GM12891 (cell line): ENCODE results near the gene UBE2R2.

Source experiments
- POLR2AphosphoS5 ChIP-seq: IDR thresholded peaks from 2 replicates; pipeline ENCODE4 v1.6.1; 2011; ENCODE audit warnings: low read depth, low read length, control low read depth
- SPI1 ChIP-seq: IDR thresholded peaks from 2 replicates; pipeline ENCODE4 v1.6.1; 2011; ENCODE audit warnings: low read depth, low read length, control low read depth

- TF ChIP-seq POLR2AphosphoS5 (no peak), SPI1 (no peak)
Observed at GRCh38 chr9:33782395-33783152, 34.4 kb upstream of the UBE2R2 start.
